A549 (cell line): ENCODE results near the gene SELPLG. TPM values are rescaled to one million over a fixed set of nuclear protein-coding genes. Genes with fewer than 3 reads are reported as not detected.

Experiments used
- ATAC-seq, 2 experiments: fragments of 200-7000 bp in 1 of 2; fragments of >200 bp in 1 of 2; cut with Nextera tagmentation in 1 of 2; cut with Tn5 transposase in 1 of 2; 3 replicates each; pipeline versions ENCODE4 v1.8.0 to v1.9.1; 2018 to 2020; ENCODE audit warnings: mild to moderate bottlenecking in 1 of 2, moderate library complexity in 1 of 2
- CTCF ChIA-PET: fragments of 300-600 bp; sonication (Branson Sonifier 250); formaldehyde crosslinking; extraction: SDS; loops from one replicate; lab custom pipeline; 2021; ENCODE audit warnings: antibody characterized with exemption, inconsistent platforms; lab: Yijun Ruan, JAX
- POLR2A ChIA-PET: fragments of 350-600 bp; formaldehyde crosslinking; extraction: SDS; loops from one replicate; lab custom pipeline; 2021; ENCODE audit warnings: antibody characterized with exemption, inconsistent platforms; lab: Yijun Ruan, JAX
- DNase-seq, 2 experiments: peaks; one replicate each; pipeline versions ENCODE4 v3.0.0 to v3.0.0-alpha.2; 2011 to 2016; ENCODE audit warnings: low read depth in 1 of 2, low spot score in 1 of 2
- FAIRE-seq: peaks from 2 replicates; lab custom pipeline; 2011; peaks lifted over from hg19 to GRCh38; lab: Jason Lieb, UNC
- H3K27ac ChIP-seq, 2 experiments: fragments of >200 bp; sonication (Bioruptor Twin); formaldehyde crosslinking; 3 replicates each; pipeline ENCODE4 v1.5.1; 2016 to 2017
- H3K4me1 ChIP-seq: fragments of >200 bp; sonication (Bioruptor Twin); formaldehyde crosslinking; 3 replicates; pipeline ENCODE4 v1.6.1; 2016
- H3K4me2 ChIP-seq: fragments of >200 bp; sonication (Bioruptor Twin); formaldehyde crosslinking; 3 replicates; pipeline ENCODE4 v1.6.1; 2016
- H3K4me3 ChIP-seq: fragments of >200 bp; sonication (Bioruptor Twin); formaldehyde crosslinking; 3 replicates; pipeline ENCODE4 v1.5.1; 2016
- H3K9me3 ChIP-seq: fragments of >200 bp; sonication (Bioruptor Twin); formaldehyde crosslinking; 3 replicates; pipeline ENCODE4 v1.6.1; 2016
- CBX2 ChIP-seq: fragments of 200-600 bp; sonication (generic); IDR thresholded peaks from 2 replicates; pipeline ENCODE4 v1.6.1; 2016; ENCODE audit warnings: low read depth, mild to moderate bottlenecking, borderline replicate concordance
- CBX8 ChIP-seq: fragments of 200-600 bp; sonication (generic); IDR thresholded peaks from 2 replicates; pipeline ENCODE4 v1.6.1; 2016
- CEBPB ChIP-seq, 2 experiments: fragments of >200 bp in 1 of 2; sonication (Bioruptor Twin) in 1 of 2; formaldehyde crosslinking in 1 of 2; IDR thresholded peaks; 2 replicates each; pipeline ENCODE4 v1.6.1; 2012 to 2016
- CHD2 ChIP-seq: fragments of 150-350 bp; IDR thresholded peaks from 2 replicates; pipeline ENCODE4 v1.6.1; 2014; ENCODE audit warnings: low read length; ENCODE audit not compliant: partially characterized antibody
- EHF ChIP-seq: fragments of 250-450 bp; sonication (Bioruptor Pico); IDR thresholded peaks from 2 replicates; pipeline ENCODE4 v1.5.0; 2020; ENCODE audit warnings: mild to moderate bottlenecking
- EP300 ChIP-seq, 2 experiments: fragments of >200 bp; sonication (Bioruptor Twin); formaldehyde crosslinking; IDR thresholded peaks; 2 replicates in 1 of 2; 3 replicates in 1 of 2; pipeline ENCODE4 v1.6.1; 2016 to 2017
- FOSL2 ChIP-seq, 2 experiments: fragments of 450-650 bp in 1 of 2; fragments of >200 bp in 1 of 2; sonication (Bioruptor Twin) in 1 of 2; formaldehyde crosslinking; IDR thresholded peaks; 2 replicates each; pipeline versions ENCODE4 v1.5.0 to v1.6.1; 2016 to 2020; ENCODE audit warnings: mild to moderate bottlenecking in 1 of 2, moderate library complexity in 1 of 2
- FOXS1 ChIP-seq: fragments of 250-450 bp; sonication (Bioruptor Pico); IDR thresholded peaks from 2 replicates; pipeline ENCODE4 v1.5.0; 2020; ENCODE audit warnings: mild to moderate bottlenecking, moderate library complexity
- GATA3 ChIP-seq: IDR thresholded peaks from 2 replicates; pipeline ENCODE4 v1.6.1; 2012; ENCODE audit warnings: borderline replicate concordance
- HEYL ChIP-seq: fragments of 250-450 bp; sonication (Bioruptor Pico); IDR thresholded peaks from 2 replicates; pipeline ENCODE4 v1.8.0; 2021; ENCODE audit warnings: mild to moderate bottlenecking, moderate library complexity
- HOXA7 ChIP-seq: fragments of 250-450 bp; sonication (Bioruptor Pico); IDR thresholded peaks from 2 replicates; pipeline ENCODE4 v1.5.0; 2020; ENCODE audit warnings: mild to moderate bottlenecking, moderate library complexity
- HOXB5 ChIP-seq: fragments of 250-450 bp; sonication (Bioruptor Pico); IDR thresholded peaks from 2 replicates; pipeline ENCODE4 v1.5.0; 2020; ENCODE audit warnings: mild to moderate bottlenecking, moderate library complexity
- JUNB ChIP-seq: fragments of >200 bp; sonication (Bioruptor Twin); formaldehyde crosslinking; IDR thresholded peaks from 2 replicates; pipeline ENCODE4 v1.6.1; 2016
- MYC ChIP-seq: IDR thresholded peaks from 2 replicates; pipeline ENCODE4 v1.6.1; 2012; ENCODE audit warnings: mild to moderate bottlenecking, inconsistent platforms, low read length, improper control_type of control experiment, borderline replicate concordance
- NFE2L2 ChIP-seq: fragments of 150-350 bp; conservative IDR thresholded peaks from 2 replicates; pipeline ENCODE4 v1.6.1; 2014; ENCODE audit warnings: low read length
- NR3C1 ChIP-seq: fragments of >200 bp; sonication (Bioruptor Twin); formaldehyde crosslinking; IDR thresholded peaks from 3 replicates; pipeline ENCODE4 v1.6.1; 2017
- PHF8 ChIP-seq: fragments of 200-600 bp; sonication (generic); IDR thresholded peaks from 2 replicates; pipeline ENCODE4 v1.6.1; 2016; ENCODE audit warnings: low read depth, mild to moderate bottlenecking, antibody characterized with exemption, moderate library complexity, borderline replicate concordance
- RARB ChIP-seq: fragments of 250-450 bp; sonication (Bioruptor Pico); IDR thresholded peaks from 2 replicates; pipeline ENCODE4 v1.8.0; 2021; ENCODE audit warnings: mild to moderate bottlenecking, moderate library complexity
- RCOR1 ChIP-seq: fragments of 150-350 bp; IDR thresholded peaks from 2 replicates; pipeline ENCODE4 v1.6.1; 2014; ENCODE audit warnings: antibody characterized with exemption, low read length, low read depth
- SMC3 ChIP-seq: fragments of >200 bp; sonication (Bioruptor Twin); formaldehyde crosslinking; IDR thresholded peaks from 3 replicates; pipeline ENCODE4 v1.6.1; 2018; ENCODE audit warnings: inconsistent platforms
- SREBF2 ChIP-seq: fragments of 450-650 bp; IDR thresholded peaks from 2 replicates; pipeline ENCODE4 v1.6.1; 2014; ENCODE audit warnings: mild to moderate bottlenecking, moderate library complexity
- TFCP2L1 ChIP-seq: fragments of 250-450 bp; sonication (Bioruptor Pico); IDR thresholded peaks from 2 replicates; pipeline ENCODE4 v1.5.0; 2021; ENCODE audit warnings: mild to moderate bottlenecking
- ZFP36 ChIP-seq: fragments of 450-650 bp; IDR thresholded peaks from 2 replicates; pipeline ENCODE4 v1.6.1; 2014; ENCODE audit warnings: borderline replicate concordance; ENCODE audit not compliant: partially characterized antibody
- WGBS: methylation state at CpG from one replicate; pipeline ENCODE4 v1.1.6; 2017; ENCODE audit errors: missing lambda C conversion rate; 5-methylcytosine and 5-hydroxymethylcytosine counted together
- polyA plus RNA-seq, 4 experiments: library from polyadenylated mRNA; depleted of rRNA in 3 of 4; stranded (reverse); fragments of >200 nt; fragmentation: RNase III in 1 of 4; extraction: RNeasy Plus Mini Kit Qiagen cat#74134 plus additional on column Dnase treatment in 1 of 4; gene quantifications; 2 replicates in 3 of 4; 3 replicates in 1 of 4; pipeline ENCODE4 v1.2.3, GENCODE V29; 2011 to 2017
- TF ChIP-seq, protein P1 (sequence below): fragments of 200-600 bp; sonication (generic); IDR thresholded peaks from 2 replicates; pipeline ENCODE4 v1.6.1; 2016; ENCODE audit warnings: antibody characterized with exemption, mild to moderate bottlenecking, moderate library complexity
- TF ChIP-seq, protein P2 (sequence below): fragments of 150-350 bp; IDR thresholded peaks from 2 replicates; pipeline ENCODE4 v1.6.1; 2014; ENCODE audit warnings: low read depth, mild to moderate bottlenecking, low read length
- TF ChIP-seq, protein P3 (sequence below): IDR thresholded peaks from 2 replicates; pipeline ENCODE4 v1.6.1; 2012
- TF ChIP-seq, protein P4 (sequence below): fragments of >200 bp; sonication (Bioruptor Twin); formaldehyde crosslinking; IDR thresholded peaks from 2 replicates; pipeline ENCODE4 v1.6.1; 2016
- TF ChIP-seq, protein P5 (sequence below): fragments of >200 bp; sonication (Bioruptor Twin); formaldehyde crosslinking; IDR thresholded peaks from 3 replicates; pipeline ENCODE4 v1.6.1; 2016
- TF ChIP-seq, protein P6 (sequence below): IDR thresholded peaks from 2 replicates; pipeline ENCODE4 v1.6.1; 2012

The SELPLG gene
- polyA plus RNA-seq, 2 of the 4 experiments (the other 2 are of a cell fraction), result 0.17 to 0.67 TPM

DNA sequence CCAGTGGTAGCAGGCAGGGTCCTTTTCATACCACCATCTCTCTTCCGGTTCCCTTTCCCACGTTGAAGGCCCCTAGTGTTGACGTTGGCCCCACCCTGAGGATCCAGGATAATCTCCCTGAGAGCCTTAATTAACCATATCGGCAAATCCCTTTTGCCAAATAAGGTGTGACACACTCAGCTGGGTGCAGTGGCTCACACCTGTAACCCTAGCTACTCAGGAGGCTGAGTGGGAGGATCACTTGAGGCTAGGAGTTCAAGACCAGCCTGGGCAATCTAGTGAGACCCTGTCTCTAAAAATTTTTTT, 33.0 kb downstream of the SELPLG start (continued):
- TF ChIP-seq, protein P1, sequence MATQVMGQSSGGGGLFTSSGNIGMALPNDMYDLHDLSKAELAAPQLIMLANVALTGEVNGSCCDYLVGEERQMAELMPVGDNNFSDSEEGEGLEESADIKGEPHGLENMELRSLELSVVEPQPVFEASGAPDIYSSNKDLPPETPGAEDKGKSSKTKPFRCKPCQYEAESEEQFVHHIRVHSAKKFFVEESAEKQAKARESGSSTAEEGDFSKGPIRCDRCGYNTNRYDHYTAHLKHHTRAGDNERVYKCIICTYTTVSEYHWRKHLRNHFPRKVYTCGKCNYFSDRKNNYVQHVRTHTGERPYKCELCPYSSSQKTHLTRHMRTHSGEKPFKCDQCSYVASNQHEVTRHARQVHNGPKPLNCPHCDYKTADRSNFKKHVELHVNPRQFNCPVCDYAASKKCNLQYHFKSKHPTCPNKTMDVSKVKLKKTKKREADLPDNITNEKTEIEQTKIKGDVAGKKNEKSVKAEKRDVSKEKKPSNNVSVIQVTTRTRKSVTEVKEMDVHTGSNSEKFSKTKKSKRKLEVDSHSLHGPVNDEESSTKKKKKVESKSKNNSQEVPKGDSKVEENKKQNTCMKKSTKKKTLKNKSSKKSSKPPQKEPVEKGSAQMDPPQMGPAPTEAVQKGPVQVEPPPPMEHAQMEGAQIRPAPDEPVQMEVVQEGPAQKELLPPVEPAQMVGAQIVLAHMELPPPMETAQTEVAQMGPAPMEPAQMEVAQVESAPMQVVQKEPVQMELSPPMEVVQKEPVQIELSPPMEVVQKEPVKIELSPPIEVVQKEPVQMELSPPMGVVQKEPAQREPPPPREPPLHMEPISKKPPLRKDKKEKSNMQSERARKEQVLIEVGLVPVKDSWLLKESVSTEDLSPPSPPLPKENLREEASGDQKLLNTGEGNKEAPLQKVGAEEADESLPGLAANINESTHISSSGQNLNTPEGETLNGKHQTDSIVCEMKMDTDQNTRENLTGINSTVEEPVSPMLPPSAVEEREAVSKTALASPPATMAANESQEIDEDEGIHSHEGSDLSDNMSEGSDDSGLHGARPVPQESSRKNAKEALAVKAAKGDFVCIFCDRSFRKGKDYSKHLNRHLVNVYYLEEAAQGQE, result no peak
- TF ChIP-seq ZFP36, result no peak
- TF ChIP-seq CEBPB (IDR thresholded peaks at IDR 0.05), result no peak
- TF ChIP-seq SMC3, result no peak
- TF ChIP-seq NR3C1, result no peak

DNA sequence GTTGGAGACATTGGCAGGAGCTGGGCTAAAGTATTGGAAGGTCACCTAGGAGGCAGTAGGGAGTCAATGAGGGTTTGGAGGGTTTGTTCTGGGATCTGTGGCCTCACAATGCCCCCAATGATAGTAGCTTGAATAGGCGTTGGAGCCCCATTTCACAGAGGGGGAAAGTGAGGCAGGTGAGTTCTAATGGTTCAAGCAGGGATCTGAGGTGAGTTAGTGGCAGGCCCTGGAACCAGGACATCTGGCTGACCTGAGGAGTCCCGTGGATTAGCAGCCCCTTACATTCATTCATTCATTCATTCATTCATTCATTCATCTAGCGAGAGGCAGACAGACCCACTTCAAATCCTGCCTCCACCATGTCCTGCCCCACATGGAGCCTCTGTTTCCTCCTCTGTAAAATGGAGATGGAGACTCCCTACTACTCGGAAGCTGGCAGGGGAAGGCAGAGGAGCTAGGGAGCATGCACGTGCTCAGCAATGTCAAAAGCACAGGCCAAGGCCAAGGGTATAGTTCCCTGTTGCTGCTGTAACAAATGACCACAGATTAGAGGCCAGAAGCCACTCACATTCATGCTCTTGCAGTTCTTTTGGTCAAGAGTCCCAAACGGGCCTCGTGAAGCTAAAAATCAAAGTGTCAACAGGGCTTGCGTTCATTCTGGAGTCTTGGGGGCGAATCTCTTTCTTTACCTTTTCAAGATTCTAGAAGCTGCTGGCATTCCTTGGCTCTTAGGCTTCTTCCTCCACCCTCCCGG, 33.6 kb downstream of the SELPLG start:
- H3K9me3 ChIP-seq, result no peaks in the 10 kb centered on the region

DNA sequence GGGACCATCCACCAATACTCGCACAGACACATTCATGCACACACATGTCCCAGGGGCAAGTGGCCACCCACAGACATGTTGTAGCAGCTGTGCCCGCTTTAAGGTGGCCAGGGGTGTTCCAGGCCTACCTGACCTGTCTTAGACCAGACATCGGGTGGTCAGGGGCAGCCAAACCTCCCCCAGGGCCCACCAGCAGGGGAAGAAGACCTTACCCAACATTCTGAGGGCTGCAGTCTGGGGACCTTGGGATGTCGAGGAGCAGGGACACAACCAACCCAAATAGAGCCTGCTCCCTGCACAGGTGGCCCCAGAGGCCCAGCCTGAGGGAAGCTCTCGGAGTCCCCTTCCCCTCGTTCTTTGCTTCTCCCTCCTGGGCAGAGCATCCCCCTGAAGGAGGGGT, 34.2 kb downstream of the SELPLG start:
- Histone ChIP-seq H3K4me2 (no peak overlapping the region), H3K27ac (no peak overlapping the region)
- ATAC-seq, result no peak; a peak in 1 of 6 replicates
- TF ChIP-seq, protein P2, sequence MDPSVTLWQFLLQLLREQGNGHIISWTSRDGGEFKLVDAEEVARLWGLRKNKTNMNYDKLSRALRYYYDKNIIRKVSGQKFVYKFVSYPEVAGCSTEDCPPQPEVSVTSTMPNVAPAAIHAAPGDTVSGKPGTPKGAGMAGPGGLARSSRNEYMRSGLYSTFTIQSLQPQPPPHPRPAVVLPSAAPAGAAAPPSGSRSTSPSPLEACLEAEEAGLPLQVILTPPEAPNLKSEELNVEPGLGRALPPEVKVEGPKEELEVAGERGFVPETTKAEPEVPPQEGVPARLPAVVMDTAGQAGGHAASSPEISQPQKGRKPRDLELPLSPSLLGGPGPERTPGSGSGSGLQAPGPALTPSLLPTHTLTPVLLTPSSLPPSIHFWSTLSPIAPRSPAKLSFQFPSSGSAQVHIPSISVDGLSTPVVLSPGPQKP, result no peak
- TF ChIP-seq, protein P3, sequence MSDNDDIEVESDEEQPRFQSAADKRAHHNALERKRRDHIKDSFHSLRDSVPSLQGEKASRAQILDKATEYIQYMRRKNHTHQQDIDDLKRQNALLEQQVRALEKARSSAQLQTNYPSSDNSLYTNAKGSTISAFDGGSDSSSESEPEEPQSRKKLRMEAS, result no peak
- TF ChIP-seq, protein P4, sequence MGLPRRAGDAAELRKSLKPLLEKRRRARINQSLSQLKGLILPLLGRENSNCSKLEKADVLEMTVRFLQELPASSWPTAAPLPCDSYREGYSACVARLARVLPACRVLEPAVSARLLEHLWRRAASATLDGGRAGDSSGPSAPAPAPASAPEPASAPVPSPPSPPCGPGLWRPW, result no peak
- TF ChIP-seq ZFP36 (no peak), CHD2 (no peak), TFCP2L1 (CRISPR knock-in tag) (no peak), GATA3 (no peak), SREBF2 (no peak), EP300 (IDR thresholded peaks at IDR 0.05) (no peak), CBX8 (no peak), HOXB5 (no peak), FOXS1 (no peak), SMC3 (no peak), EHF (CRISPR knock-in tag) (no peak), NR3C1 (no peak), HOXA7 (no peak)
- TF ChIP-seq, all 56 proteins: peak for 0
- no peak overlapping the region for H3K4me3 ChIP-seq
- CTCF ChIA-PET, result interaction anchor here (17.9 kb wide), 1 partner anchor 19 kb away, joined by 166 read pairs; no protein-coding TSS in a partner anchor
- H3K4me1 ChIP-seq, result no peaks in the 10 kb centered on the region
- no peak for FAIRE-seq
- 65% methylated on average over 6 of the region's 6 CpGs for WGBS
- no peak for DNase-seq
- no peaks in the 10 kb centered on the region for H3K9me3 ChIP-seq
- POLR2A ChIA-PET, result no interaction called here

More for the DNA sequence above, 33.6 kb downstream of the SELPLG start:
- H3K4me2 ChIP-seq, result no peak overlapping the region
- FAIRE-seq (no peak), ATAC-seq (no peak; a peak in 1 of 6 replicates), DNase-seq (no peak)
- H3K27ac ChIP-seq, result no peak overlapping the region
- CTCF ChIA-PET, result interaction anchor here (17.9 kb wide), 1 partner anchor 19 kb away, joined by 166 read pairs; no protein-coding TSS in a partner anchor
- TF ChIP-seq FOSL2 (IDR thresholded peaks at IDR 0.05), result no peak
- no peak for TF ChIP-seq FOSL2 (CRISPR knock-in tag; IDR thresholded peaks at IDR 0.05)
- TF ChIP-seq, protein P5, sequence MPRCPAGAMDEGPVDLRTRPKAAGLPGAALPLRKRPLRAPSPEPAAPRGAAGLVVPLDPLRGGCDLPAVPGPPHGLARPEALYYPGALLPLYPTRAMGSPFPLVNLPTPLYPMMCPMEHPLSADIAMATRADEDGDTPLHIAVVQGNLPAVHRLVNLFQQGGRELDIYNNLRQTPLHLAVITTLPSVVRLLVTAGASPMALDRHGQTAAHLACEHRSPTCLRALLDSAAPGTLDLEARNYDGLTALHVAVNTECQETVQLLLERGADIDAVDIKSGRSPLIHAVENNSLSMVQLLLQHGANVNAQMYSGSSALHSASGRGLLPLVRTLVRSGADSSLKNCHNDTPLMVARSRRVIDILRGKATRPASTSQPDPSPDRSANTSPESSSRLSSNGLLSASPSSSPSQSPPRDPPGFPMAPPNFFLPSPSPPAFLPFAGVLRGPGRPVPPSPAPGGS, result no peak
- TF ChIP-seq RARB (CRISPR knock-in tag), result no peak
- no peak for TF ChIP-seq EP300 (IDR thresholded peaks at IDR 0.05)
- no peak for TF ChIP-seq CBX2
- TF ChIP-seq RCOR1, result no peak
- TF ChIP-seq, protein P6, sequence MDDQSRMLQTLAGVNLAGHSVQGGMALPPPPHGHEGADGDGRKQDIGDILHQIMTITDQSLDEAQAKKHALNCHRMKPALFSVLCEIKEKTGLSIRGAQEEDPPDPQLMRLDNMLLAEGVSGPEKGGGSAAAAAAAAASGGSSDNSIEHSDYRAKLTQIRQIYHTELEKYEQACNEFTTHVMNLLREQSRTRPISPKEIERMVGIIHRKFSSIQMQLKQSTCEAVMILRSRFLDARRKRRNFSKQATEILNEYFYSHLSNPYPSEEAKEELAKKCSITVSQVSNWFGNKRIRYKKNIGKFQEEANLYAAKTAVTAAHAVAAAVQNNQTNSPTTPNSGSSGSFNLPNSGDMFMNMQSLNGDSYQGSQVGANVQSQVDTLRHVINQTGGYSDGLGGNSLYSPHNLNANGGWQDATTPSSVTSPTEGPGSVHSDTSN, result no peak
- TF ChIP-seq, protein P3, result no peak
- no peak for TF ChIP-seq PHF8
- no peak for TF ChIP-seq HEYL
- no peak for TF ChIP-seq GATA3
- no peak for TF ChIP-seq JUNB
- no peak for TF ChIP-seq HOXA7
- no peak for TF ChIP-seq NFE2L2
- no peak for TF ChIP-seq CBX8
- TF ChIP-seq MYC, result no peak
- POLR2A ChIA-PET, result no interaction called here
- no peaks in the 10 kb centered on the region for H3K4me1 ChIP-seq
- WGBS, result 64% methylated on average over 10 of the region's 10 CpGs
- H3K4me3 ChIP-seq, result no peak overlapping the region
